GM12874 (cell line): ENCODE measurements around the gene TOP2B.

ENCODE experiments used
- CTCF ChIP-seq: IDR thresholded peaks from 2 replicates; pipeline ENCODE4 v1.5.1; 2011; ENCODE audit warnings: low read depth, mild to moderate bottlenecking, control low read depth, low read length, moderate library complexity; ENCODE audit not compliant: insufficient read depth

Gene TOP2B

GRCh38 chr3:25556447-25556846 lies 108.3 kb downstream of the TOP2B start:
- no peak for TF ChIP-seq CTCF

GRCh38 chr3:25555695-25556437 lies 108.8 kb downstream of the TOP2B start:
- no peak for TF ChIP-seq CTCF

- no peak for TF ChIP-seq CTCF
These were observed 110.3 kb downstream of the TOP2B start for GRCh38 chr3:25554376-25554775.

GRCh38 chr3:25552251-25552650 lies 112.5 kb downstream of the TOP2B start:
- no peak for TF ChIP-seq CTCF

GRCh38 chr3:25548836-25549235 lies 115.9 kb downstream of the TOP2B start:
- no peak for TF ChIP-seq CTCF

GRCh38 chr3:25547943-25548674 lies 116.6 kb downstream of the TOP2B start:
- no peak for TF ChIP-seq CTCF
